Neural cell (in vitro differentiated cells): Measurements from ENCODE around the gene SORL1-AS1.

Experiments used
- CTCF ChIP-seq: fragments of 450-650 bp; IDR thresholded peaks from 2 replicates; pipeline ENCODE4 v1.5.1; 2014; ENCODE audit warnings: antibody characterized with exemption, mild to moderate bottlenecking, moderate library complexity; ENCODE audit not compliant: poor library complexity, severe bottlenecking
- EP300 ChIP-seq: fragments of 450-650 bp; conservative IDR thresholded peaks from 2 replicates; pipeline ENCODE4 v1.6.1; 2014; ENCODE audit warnings: antibody characterized with exemption, mild to moderate bottlenecking, moderate library complexity; ENCODE audit not compliant: poor library complexity, severe bottlenecking
- EZH2 ChIP-seq: fragments of 200-600, 300-800 bp; shearing (Covaris generic), sonication (generic); IDR thresholded peaks from 2 replicates; pipeline ENCODE4 v1.6.1; 2014; ENCODE audit warnings: antibody characterized with exemption, low read length, borderline replicate concordance, mild to moderate bottlenecking; ENCODE audit not compliant: insufficient read depth, poor library complexity, severe bottlenecking
- POLR2AphosphoS5 ChIP-seq: IDR thresholded peaks from 2 replicates; pipeline ENCODE4 v1.6.1; 2012
- RAD21 ChIP-seq: fragments of 450-650 bp; conservative IDR thresholded peaks from 2 replicates; pipeline ENCODE4 v1.6.1; 2014; ENCODE audit warnings: antibody characterized with exemption, mild to moderate bottlenecking, moderate library complexity

DNA sequence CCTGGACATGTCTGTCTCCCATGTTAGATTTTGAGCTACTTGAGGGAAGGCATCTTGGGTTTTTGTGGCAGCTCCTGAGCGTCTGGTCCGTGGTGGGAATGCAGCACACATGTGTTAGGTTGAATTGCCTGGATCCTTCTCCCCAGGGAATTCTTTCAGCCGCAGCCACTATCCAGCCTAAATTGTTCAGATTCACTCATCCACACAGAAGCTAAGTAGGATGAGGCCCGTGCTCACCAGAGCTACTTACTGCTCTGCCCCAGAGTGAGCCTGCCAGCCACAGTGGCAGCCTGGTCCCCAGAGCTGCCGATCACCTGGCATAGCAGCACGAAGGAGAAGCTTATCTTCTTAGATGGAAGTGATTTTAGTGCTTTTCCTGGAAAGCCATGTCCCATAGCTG, 34.4 kb upstream of the SORL1-AS1 start:
- TF ChIP-seq CTCF (no peak), POLR2AphosphoS5 (no peak), EP300 (no peak), EZH2 (no peak), RAD21 (no peak)
